Smooth muscle cell (in vitro differentiated cells): Measurements from ENCODE around the gene CAPSL. TPM values are rescaled to one million over a fixed set of nuclear protein-coding genes. Genes with fewer than 3 reads are reported as not detected.

Experiments used
- DNase-seq: peaks from one replicate; lab custom pipeline; 2025; ENCODE audit not compliant: unreplicated experiment; lab: John Stamatoyannopoulos, UW
- H2AFZ ChIP-seq: fragments of 200-600 bp; sonication (generic); 2 replicates; pipeline ENCODE4 v1.6.0; 2016; ENCODE audit warnings: antibody characterized with exemption, low read depth, mild to moderate bottlenecking
- H3F3A ChIP-seq: fragments of 200-600 bp; sonication (generic); 2 replicates; pipeline ENCODE4 v1.6.0; 2017; ENCODE audit warnings: antibody characterized with exemption, low read depth
- H3K27ac ChIP-seq: fragments of 200-600 bp; sonication (generic); 2 replicates; pipeline ENCODE4 v1.5.1; 2016; ENCODE audit warnings: low read depth, mild to moderate bottlenecking
- H3K27me3 ChIP-seq: fragments of 200-600 bp; sonication (generic); 2 replicates; pipeline ENCODE4 v1.6.1; 2016; ENCODE audit warnings: low read depth, mild to moderate bottlenecking
- H3K36me3 ChIP-seq: fragments of 200-600 bp; sonication (generic); 2 replicates; pipeline ENCODE4 v1.5.1; 2016; ENCODE audit warnings: low read depth
- H3K4me1 ChIP-seq: fragments of 200-600 bp; sonication (generic); 2 replicates; pipeline ENCODE4 v1.5.1; 2016; ENCODE audit warnings: low read depth
- H3K4me2 ChIP-seq: fragments of 200-600 bp; sonication (generic); 2 replicates; pipeline ENCODE4 v1.6.0; 2016; ENCODE audit warnings: mild to moderate bottlenecking
- H3K4me3 ChIP-seq: fragments of 200-600 bp; sonication (generic); 2 replicates; pipeline ENCODE4 v1.5.1; 2016; ENCODE audit warnings: mild to moderate bottlenecking
- H3K79me2 ChIP-seq: fragments of 200-600 bp; sonication (generic); 2 replicates; pipeline ENCODE4 v1.6.0; 2016; ENCODE audit warnings: low read depth, mild to moderate bottlenecking
- H3K9ac ChIP-seq: fragments of 200-600 bp; sonication (generic); 2 replicates; pipeline ENCODE4 v1.6.0; 2016; ENCODE audit warnings: low read depth
- H3K9me3 ChIP-seq: fragments of 200-600 bp; sonication (generic); replicated peaks from 2 replicates; pipeline ENCODE4 v1.5.1; 2016; ENCODE audit warnings: low read depth
- H4K20me1 ChIP-seq: fragments of 200-600 bp; sonication (generic); 2 replicates; pipeline ENCODE4 v1.6.0; 2016; ENCODE audit warnings: low read depth
- CTCF ChIP-seq: fragments of 200-600 bp; sonication (generic); IDR thresholded peaks from 2 replicates; pipeline ENCODE4 v1.5.1; 2017; ENCODE audit warnings: borderline replicate concordance, mild to moderate bottlenecking, antibody characterized with exemption; ENCODE audit not compliant: insufficient read depth, poor library complexity, severe bottlenecking
- WGBS: methylation state at CpG from one replicate; pipeline ENCODE4 v1.1.7; 2016; ENCODE audit warnings: low lambda C conversion rate; 5-methylcytosine and 5-hydroxymethylcytosine counted together
- polyA plus RNA-seq: library from polyadenylated mRNA; unstranded; fragments of >200 nt; fragmentation: Nextera tagmentation; extraction: Ambion mirVana; gene quantifications from 2 replicates; pipeline ENCODE4 v1.2.1, GENCODE V29; 2016
- total RNA-seq: library from RNA; depleted of rRNA; stranded (reverse); fragments of >200 nt; gene quantifications from 2 replicates; pipeline ENCODE4 v1.2.3, GENCODE V29; 2014

The CAPSL gene
- total and polyA plus RNA-seq, 2 experiments from 2014 or later: 0.13 TPM; not detected in 1

DNA sequence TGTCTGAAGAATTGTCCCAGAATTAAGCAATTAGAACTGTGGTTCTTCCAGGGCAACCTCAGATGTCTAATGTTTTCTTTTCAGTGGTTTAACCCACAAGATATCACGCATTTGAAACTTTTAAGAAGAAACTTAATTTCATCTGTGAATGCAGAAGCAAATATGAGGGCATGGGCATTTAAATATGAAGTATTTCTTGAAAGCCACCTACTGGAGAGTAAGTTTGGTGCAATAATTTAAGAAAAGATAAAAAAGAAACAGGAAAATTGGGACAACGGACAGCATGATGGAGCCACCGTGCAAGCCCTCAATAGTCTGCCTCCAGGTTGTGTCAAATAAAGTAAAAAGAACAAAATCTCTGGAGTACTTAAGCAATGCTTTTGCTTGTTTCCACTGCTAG lies 1.2 kb upstream of the CAPSL start:
- TF ChIP-seq CTCF: peak; percentile 34
- peaks cover 6% of the 10 kb centered on the region for H3K27me3 ChIP-seq
- H3K9me3 ChIP-seq: no peaks in the 10 kb centered on the region
- H3K4me1 ChIP-seq: no peaks in the 10 kb centered on the region
- WGBS: 91% methylated on average over 3 of the region's 3 CpGs
- no peak overlapping the region for H2AFZ ChIP-seq
- H3K79me2 ChIP-seq: no peaks in the 10 kb centered on the region
- H3F3A ChIP-seq: no peaks in the 10 kb centered on the region
- H3K27ac ChIP-seq: no peak overlapping the region
- H3K4me2 ChIP-seq: no peak overlapping the region
- DNase-seq: no peak
- no peaks in the 10 kb centered on the region for H3K36me3 ChIP-seq
- no peaks in the 10 kb centered on the region for H4K20me1 ChIP-seq
- no peak overlapping the region for H3K4me3 ChIP-seq
- no peak overlapping the region for H3K9ac ChIP-seq

DNA sequence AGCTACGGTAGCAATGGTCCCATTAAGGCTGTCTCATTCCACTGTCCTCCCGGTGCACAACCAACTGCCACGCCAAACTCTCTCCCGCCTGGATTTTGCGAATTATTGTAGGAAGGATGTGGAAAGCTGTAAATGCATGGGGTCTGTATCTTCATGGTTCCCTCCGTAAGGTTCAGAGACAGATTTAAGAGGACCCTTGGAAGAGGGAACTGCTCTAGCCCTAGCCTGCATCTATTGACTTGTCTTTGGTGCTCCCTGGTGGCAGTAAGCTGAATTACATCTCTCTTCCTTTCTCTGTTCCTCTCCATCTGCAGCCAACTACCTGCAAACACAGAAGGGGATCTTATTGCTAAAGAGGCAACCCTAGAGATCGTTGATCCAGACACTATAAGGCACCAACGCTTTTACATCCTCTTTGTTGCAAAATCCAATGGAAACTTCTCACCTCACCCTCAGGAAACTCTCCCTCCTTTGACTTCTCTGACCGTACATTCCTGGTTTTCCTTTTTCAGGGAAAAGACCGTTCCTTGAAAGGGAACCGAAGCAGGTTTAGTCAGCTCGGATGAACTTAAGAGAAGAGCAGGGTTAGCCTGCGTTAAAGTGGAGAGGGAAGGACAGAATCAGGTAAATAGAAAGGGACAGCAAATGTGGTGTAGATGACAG lies 11.9 kb downstream of the CAPSL start:
- H3K27me3 ChIP-seq: peaks cover 16% of the 10 kb centered on the region
- no peaks in the 10 kb centered on the region for H3K4me1 ChIP-seq
- no peaks in the 10 kb centered on the region for H3F3A ChIP-seq
- 45% methylated on average over 13 of the region's 13 CpGs for WGBS
- H3K79me2 ChIP-seq: no peaks in the 10 kb centered on the region
- no peak overlapping the region for H3K27ac ChIP-seq
- H3K4me3 ChIP-seq: no peak overlapping the region
- H2AFZ ChIP-seq: no peak overlapping the region
- no peaks in the 10 kb centered on the region for H3K36me3 ChIP-seq
- no peaks in the 10 kb centered on the region for H3K9me3 ChIP-seq
- TF ChIP-seq CTCF: peak; percentile 83
- H3K4me2 ChIP-seq: peak overlapping the region; percentile 78
- H4K20me1 ChIP-seq: no peaks in the 10 kb centered on the region
- no peak overlapping the region for H3K9ac ChIP-seq
- DNase-seq: peak; percentile 6

GRCh38 chr5:35924950-35925722 lies 13.3 kb downstream of the CAPSL start:
- Histone ChIP-seq H2AFZ (no peak overlapping the region), H3K9me3 (no peaks in the 10 kb centered on the region), H3K27me3 (peaks cover 13% of the 10 kb centered on the region), H3K4me2 (peak overlapping the region; percentile 75), H3K4me3 (no peak overlapping the region), H3K27ac (no peak overlapping the region), H3K9ac (no peak overlapping the region), H3K4me1 (no peaks in the 10 kb centered on the region), H3K36me3 (no peaks in the 10 kb centered on the region), H4K20me1 (no peaks in the 10 kb centered on the region), H3K79me2 (no peaks in the 10 kb centered on the region), H3F3A (no peaks in the 10 kb centered on the region)
- DNase-seq: peak; percentile 14
- TF ChIP-seq CTCF: peak; percentile 67
- 22% methylated on average over 21 of the region's 21 CpGs for WGBS
